K562 (cell line): Measurements from ENCODE around the gene SH3BP4. TPM values are rescaled to one million over a fixed set of nuclear protein-coding genes. Genes with fewer than 3 reads are reported as not detected.

Experiments
- ATAC-seq: fragments of 200-7000 bp; cut with Tn5 transposase; 3 replicates; pipeline ENCODE4 v1.9.1; 2020; ENCODE audit warnings: moderate library complexity
- BruUV-seq: library from RNA; stranded (reverse); fragments of 400-500 nt; replicated peaks from 2 replicates; lab custom pipeline; 2021; lab: Mats Ljungman, UMichigan
- CTCF ChIA-PET: fragments of 300-600 bp; formaldehyde crosslinking; extraction: SDS; loops from one replicate; lab custom pipeline; 2021; ENCODE audit warnings: low intra/inter-chr PET ratio; lab: Yijun Ruan, JAX
- POLR2A ChIA-PET: fragments of 300-600, 350-650 bp; sonication (Branson Sonifier 250); formaldehyde crosslinking; extraction: SDS; loops from one replicate; lab custom pipeline; 2021; ENCODE audit warnings: antibody characterized with exemption, inconsistent platforms; lab: Yijun Ruan, JAX
- DNase-seq, 4 experiments: peaks; one replicate each; pipeline versions ENCODE4 v3.0.0 to v3.0.0-alpha.2; 2011 to 2018; ENCODE audit warnings: low spot score in 3 of 4, mixed read lengths in 3 of 4; ENCODE audit errors: extremely low read depth in 1 of 4
- FAIRE-seq: peaks from 2 replicates; lab custom pipeline; 2011; peaks lifted over from hg19 to GRCh38; lab: Jason Lieb, UNC
- H2AFZ ChIP-seq: 2 replicates; pipeline ENCODE4 v1.6.0; 2011; ENCODE audit warnings: low read depth, low read length, control low read depth, inconsistent platforms
- H3K27ac ChIP-seq: fragments of 200-600 bp; 3 replicates; pipeline ENCODE4 v1.8.0; 2011; ENCODE audit warnings: low read depth, mild to moderate bottlenecking, control low read depth, inconsistent platforms, low read length, moderate library complexity, mixed read lengths; ENCODE audit errors: extremely low read depth
- H3K27me3 ChIP-seq, 2 experiments: fragments of 300-600 bp in 1 of 2; 2 replicates in 1 of 2; 3 replicates in 1 of 2; pipeline versions ENCODE4 v1.6.0 to v1.8.0; 2011; ENCODE audit warnings: inconsistent platforms in 2 of 2, low read length in 2 of 2, mild to moderate bottlenecking in 1 of 2, mixed read lengths in 1 of 2, moderate library complexity in 1 of 2; ENCODE audit not compliant: control insufficient read depth in 2 of 2, insufficient read depth in 2 of 2
- H3K36me3 ChIP-seq: fragments of 300-600 bp; 3 replicates; pipeline ENCODE4 v1.8.0; 2011; ENCODE audit warnings: mild to moderate bottlenecking, low read length, inconsistent platforms; ENCODE audit not compliant: control insufficient read depth, insufficient read depth
- H3K4me1 ChIP-seq, 2 experiments: fragments of 200-600 bp in 1 of 2; replicated peaks in 1 of 2; 2 replicates in 1 of 2; 3 replicates in 1 of 2; pipeline versions ENCODE4 v1.5.1 to v1.8.0; 2011; ENCODE audit warnings: inconsistent platforms in 2 of 2, low read length in 2 of 2, mild to moderate bottlenecking in 1 of 2, mixed read lengths in 1 of 2, moderate library complexity in 1 of 2; ENCODE audit not compliant: control insufficient read depth in 2 of 2, insufficient read depth in 2 of 2
- H3K4me2 ChIP-seq: 2 replicates; pipeline ENCODE4 v1.6.1; 2011; ENCODE audit warnings: low read length, control low read depth, inconsistent platforms, mixed read lengths; ENCODE audit not compliant: insufficient read depth
- H3K4me3 ChIP-seq: fragments of 200-600 bp; sonication (generic), shearing (Covaris generic); 2 replicates; pipeline ENCODE4 v1.5.1; 2016; ENCODE audit warnings: control low read depth, inconsistent platforms
- H3K79me2 ChIP-seq: fragments of 200-600 bp; 3 replicates; pipeline ENCODE4 v1.8.0; 2011; ENCODE audit warnings: low read length, inconsistent platforms; ENCODE audit not compliant: control insufficient read depth, insufficient read depth
- H3K9ac ChIP-seq, 2 experiments: 2 replicates each; pipeline versions ENCODE4 v1.6.0 to v1.6.1; 2011; ENCODE audit warnings: low read depth in 2 of 2, low read length in 2 of 2, control low read depth in 1 of 2, inconsistent platforms in 1 of 2, mild to moderate bottlenecking in 1 of 2, mixed read lengths in 1 of 2; ENCODE audit not compliant: insufficient read depth in 1 of 2
- H3K9me1 ChIP-seq: one replicate; pipeline ENCODE4 v1.6.0; 2011; ENCODE audit warnings: inconsistent platforms, mild to moderate bottlenecking, low read length, moderate library complexity; ENCODE audit not compliant: control insufficient read depth, insufficient read depth
- H3K9me3 ChIP-seq: replicated peaks from 2 replicates; pipeline ENCODE4 v1.5.1; 2011; ENCODE audit warnings: low read depth, low read length, inconsistent platforms; ENCODE audit not compliant: control insufficient read depth, insufficient read depth
- H4K20me1 ChIP-seq: replicated peaks from 2 replicates; pipeline ENCODE4 v1.6.1; 2011; ENCODE audit warnings: low read length, inconsistent platforms, mixed read lengths; ENCODE audit not compliant: control insufficient read depth, insufficient read depth
- ARNT ChIP-seq, 2 experiments: fragments of 450-650 bp; IDR thresholded peaks; 2 replicates each; pipeline ENCODE4 v1.6.1; 2016; ENCODE audit warnings: mild to moderate bottlenecking in 1 of 2
- DIDO1 ChIP-seq: fragments of 450-650 bp; IDR thresholded peaks from 2 replicates; pipeline ENCODE4 v1.6.1; 2016; ENCODE audit warnings: low read depth, missing biosample characterization, missing genetic modification characterization
- MBD1 ChIP-seq: fragments of 250-450 bp; sonication (Bioruptor Pico); IDR thresholded peaks from 2 replicates; pipeline ENCODE4 v1.8.0; 2022; ENCODE audit warnings: inconsistent platforms
- NR4A1 ChIP-seq, 2 experiments: fragments of 250-450 bp in 1 of 2; fragments of 450-650 bp in 1 of 2; sonication (Bioruptor Pico) in 1 of 2; IDR thresholded peaks; 2 replicates each; pipeline versions ENCODE4 v1.4.0 to v1.6.1; 2016 to 2020; ENCODE audit warnings: mild to moderate bottlenecking in 2 of 2, missing compliant biosample characterization in 1 of 2, missing genetic modification characterization in 1 of 2, moderate library complexity in 1 of 2
- SAFB ChIP-seq: fragments of 200-400 bp; formaldehyde crosslinking; IDR thresholded peaks from 2 replicates; pipeline ENCODE4 v1.6.1; 2017; ENCODE audit warnings: low read depth, low read length, borderline replicate concordance
- SP2 ChIP-seq: IDR thresholded peaks from 2 replicates; pipeline ENCODE4 v1.6.1; 2011; ENCODE audit warnings: mild to moderate bottlenecking, low read depth, low read length, moderate library complexity; ENCODE audit not compliant: poor library complexity, severe bottlenecking; ENCODE audit errors: extremely low read depth
- TCF7 ChIP-seq: sonication (generic); IDR thresholded peaks from 2 replicates; pipeline ENCODE4 v1.6.1; 2016; ENCODE audit warnings: antibody characterized with exemption, borderline replicate concordance
- ZBED1 ChIP-seq: IDR thresholded peaks from 2 replicates; pipeline ENCODE4 v1.6.1; 2014
- WGBS: fragments of 100-300 bp; shearing (Covaris generic); methylation state at CpG from one replicate; pipeline ENCODE4 v1.1.6; 2016; ENCODE audit warnings: low coverage, mixed read lengths; ENCODE audit not compliant: insufficient coverage; ENCODE audit errors: missing lambda C conversion rate; 5-methylcytosine and 5-hydroxymethylcytosine counted together
- in situ Hi-C: fragments of 300-500 bp; cut with MboI; formaldehyde crosslinking; loops from 4 replicates; pipeline ENCODE4 v1.15.0; 2018; ENCODE audit warnings: inconsistent platforms, mixed read lengths
- intact Hi-C: fragments of 100-400 bp; cut with micrococcal nuclease; formaldehyde crosslinking; loops from 2 replicates; pipeline ENCODE4 v1.14.2; 2022
- polyA plus RNA-seq, 8 experiments: library from polyadenylated mRNA; depleted of rRNA in 4 of 8; stranded (reverse) in 5 of 8; unstranded in 3 of 8; fragments of >200 nt; fragmentation: Nextera tagmentation in 2 of 8; fragmentation: Illumina TruSeq in 1 of 8; extraction: Ambion mirVana in 2 of 8; extraction: Trizol in 1 of 8; gene quantifications; 2 replicates each; pipeline versions ENCODE4 v1.2.1 to v1.2.3, GENCODE V29; 2011 to 2014; ENCODE audit warnings: inconsistent platforms in 1 of 8, missing spikeins in 1 of 8
- total RNA-seq, 7 experiments: library from RNA; depleted of rRNA in 6 of 7; stranded (reverse); fragments of >200 nt in 6 of 7; fragmentation: Illumina TruSeq in 2 of 7; extraction: Trizol in 2 of 7; gene quantifications; 2 replicates each; pipeline versions ENCODE4 v1.2.1 to v1.2.3, GENCODE V29; 2011 to 2021; ENCODE audit warnings: low replicate concordance in 1 of 7
- TF ChIP-seq, protein P1 (sequence below), 2 experiments: fragments of 450-650 bp; IDR thresholded peaks; 2 replicates each; pipeline ENCODE4 v1.6.1; 2016
- TF ChIP-seq, protein P2 (sequence below): fragments of 450-650 bp; formaldehyde crosslinking; IDR thresholded peaks from 2 replicates; pipeline ENCODE4 v1.4.0; 2020; ENCODE audit warnings: mild to moderate bottlenecking

Gene SH3BP4
- total and polyA plus RNA-seq, 9 of the 15 experiments (the other 6 are each of a cell fraction or from before 2014, with no cell fraction given): 0.03 to 0.28 (median 0.27) TPM; not detected in 6

GRCh38 chr2:235030936-235031335 is 79.1 kb downstream of the SH3BP4 start:
- H3K79me2 ChIP-seq: no peaks in the 10 kb centered on the region
- H3K4me3 ChIP-seq: no peak overlapping the region
- no peak for ATAC-seq
- FAIRE-seq: no peak
- DNase-seq: no peak
- no peak for TF ChIP-seq TCF7
- H3K27ac ChIP-seq: no peak overlapping the region
- POLR2A ChIA-PET: interaction anchor here (1.3 kb wide), 1 partner anchor 16 kb away, joined by 3 read pairs; no protein-coding TSS in a partner anchor
- H3K27me3 ChIP-seq: peaks cover 7 to 62% of the 10 kb centered on the region in 2 experiments; a peak in 4 of 5 replicates
- H3K9ac ChIP-seq: no peak overlapping the region
- no TSS peak for BruUV-seq
- no peak overlapping the region for H2AFZ ChIP-seq
- intact Hi-C loops (no loop called here), in situ Hi-C loops (no loop called here)
- H4K20me1 ChIP-seq: no peaks in the 10 kb centered on the region; the same call in 1 of the 2 replicates
- no peak overlapping the region for H3K4me2 ChIP-seq
- no peaks in the 10 kb centered on the region for H3K36me3 ChIP-seq
- no peaks in the 10 kb centered on the region for H3K9me1 ChIP-seq
- CTCF ChIA-PET: no interaction called here
- no peaks in the 10 kb centered on the region for H3K4me1 ChIP-seq
- no peaks in the 10 kb centered on the region for H3K9me3 ChIP-seq
- 0% methylated on average over 4 of the region's 4 CpGs for WGBS

GRCh38 chr2:235031686-235032373 is 80.0 kb downstream of the SH3BP4 start:
- Histone ChIP-seq H4K20me1 (no peaks in the 10 kb centered on the region; the same call in 1 of the 2 replicates), H3K79me2 (no peaks in the 10 kb centered on the region), H3K9ac (no peak overlapping the region), H3K9me1 (no peaks in the 10 kb centered on the region), H3K4me1 (no peaks in the 10 kb centered on the region), H3K9me3 (no peaks in the 10 kb centered on the region), H2AFZ (no peak overlapping the region), H3K4me2 (no peak overlapping the region), H3K4me3 (no peak overlapping the region), H3K27ac (no peak overlapping the region), H3K27me3 (peaks cover 6 to 53% of the 10 kb centered on the region in 2 experiments; a peak in 4 of 5 replicates), H3K36me3 (no peaks in the 10 kb centered on the region)
- in situ Hi-C loops (no loop called here), intact Hi-C loops (no loop called here)
- FAIRE-seq: no peak
- BruUV-seq: no TSS peak
- ChIA-PET POLR2A (interaction anchor here (0.7 to 1.3 kb wide), 2 partner anchors 16 to 158 kb away, joined by 3 read pairs; no protein-coding TSS in a partner anchor), CTCF (no interaction called here)
- DNase-seq: no peak
- no peak for ATAC-seq
- 0% methylated on average over 16 of the region's 16 CpGs for WGBS
- TF ChIP-seq, protein P1, sequence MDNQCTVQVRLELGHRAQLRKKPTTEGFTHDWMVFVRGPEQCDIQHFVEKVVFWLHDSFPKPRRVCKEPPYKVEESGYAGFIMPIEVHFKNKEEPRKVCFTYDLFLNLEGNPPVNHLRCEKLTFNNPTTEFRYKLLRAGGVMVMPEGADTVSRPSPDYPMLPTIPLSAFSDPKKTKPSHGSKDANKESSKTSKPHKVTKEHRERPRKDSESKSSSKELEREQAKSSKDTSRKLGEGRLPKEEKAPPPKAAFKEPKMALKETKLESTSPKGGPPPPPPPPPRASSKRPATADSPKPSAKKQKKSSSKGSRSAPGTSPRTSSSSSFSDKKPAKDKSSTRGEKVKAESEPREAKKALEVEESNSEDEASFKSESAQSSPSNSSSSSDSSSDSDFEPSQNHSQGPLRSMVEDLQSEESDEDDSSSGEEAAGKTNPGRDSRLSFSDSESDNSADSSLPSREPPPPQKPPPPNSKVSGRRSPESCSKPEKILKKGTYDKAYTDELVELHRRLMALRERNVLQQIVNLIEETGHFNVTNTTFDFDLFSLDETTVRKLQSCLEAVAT (IDR thresholded peaks at IDR 0.05): no peak
- TF ChIP-seq MBD1 (CRISPR knock-in tag): no peak
- no peak for TF ChIP-seq SAFB
- TF ChIP-seq DIDO1 (tag): no peak
- TF ChIP-seq ZBED1: no peak
- TF ChIP-seq, protein P2, sequence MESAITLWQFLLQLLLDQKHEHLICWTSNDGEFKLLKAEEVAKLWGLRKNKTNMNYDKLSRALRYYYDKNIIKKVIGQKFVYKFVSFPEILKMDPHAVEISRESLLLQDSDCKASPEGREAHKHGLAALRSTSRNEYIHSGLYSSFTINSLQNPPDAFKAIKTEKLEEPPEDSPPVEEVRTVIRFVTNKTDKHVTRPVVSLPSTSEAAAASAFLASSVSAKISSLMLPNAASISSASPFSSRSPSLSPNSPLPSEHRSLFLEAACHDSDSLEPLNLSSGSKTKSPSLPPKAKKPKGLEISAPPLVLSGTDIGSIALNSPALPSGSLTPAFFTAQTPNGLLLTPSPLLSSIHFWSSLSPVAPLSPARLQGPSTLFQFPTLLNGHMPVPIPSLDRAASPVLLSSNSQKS (CRISPR knock-in tag): no peak
- no peak for TF ChIP-seq NR4A1 (CRISPR knock-in tag; IDR thresholded peaks at IDR 0.05)
- TF ChIP-seq NR4A1 (tag; IDR thresholded peaks at IDR 0.05): no peak
- TF ChIP-seq SP2: no peak
- TF ChIP-seq ARNT (IDR thresholded peaks at IDR 0.05): no peak
